HepG2 (cell line): ENCODE measurements around the gene QTRT2. TPM values are rescaled to one million over a fixed set of nuclear protein-coding genes. Genes with fewer than 3 reads are reported as not detected.
A peak's percentile ranks its signal among the peaks of the same experiment; 100 is the strongest.

ENCODE experiments used
- AFF4 ChIP-seq: sonication (generic); formaldehyde crosslinking; IDR thresholded peaks from 2 replicates; pipeline ENCODE4 v1.4.0; 2020; ENCODE audit warnings: missing genetic modification reagents
- BHLHE40 ChIP-seq: IDR thresholded peaks from 2 replicates; pipeline ENCODE4 v1.6.1; 2011; ENCODE audit warnings: low read length, improper control_type of control experiment
- DBP ChIP-seq: sonication (generic); formaldehyde crosslinking; IDR thresholded peaks from 2 replicates; pipeline ENCODE4 v1.4.0; 2020; ENCODE audit warnings: missing genetic modification reagents; ENCODE audit errors: not compliant biosample characterization
- FLYWCH1 ChIP-seq: sonication (generic); formaldehyde crosslinking; IDR thresholded peaks from 2 replicates; pipeline ENCODE4 v1.8.1; 2023; ENCODE audit warnings: mild to moderate bottlenecking, missing genetic modification reagents
- FOXA3 ChIP-seq: IDR thresholded peaks from 2 replicates; pipeline ENCODE4 v1.6.1; 2016; ENCODE audit warnings: missing genetic modification reagents, missing compliant biosample characterization
- HOXA5 ChIP-seq: sonication (generic); formaldehyde crosslinking; IDR thresholded peaks from 2 replicates; pipeline ENCODE4 v1.4.0; 2020; ENCODE audit warnings: missing genetic modification reagents
- IKZF4 ChIP-seq: sonication (generic); formaldehyde crosslinking; IDR thresholded peaks from 2 replicates; pipeline ENCODE4 v1.5.1; 2020; ENCODE audit warnings: borderline replicate concordance, mild to moderate bottlenecking, low read depth, missing genetic modification reagents; ENCODE audit errors: not compliant biosample characterization
- MXD1 ChIP-seq: sonication (generic); formaldehyde crosslinking; IDR thresholded peaks from 2 replicates; pipeline ENCODE4 v1.4.0; 2020; ENCODE audit warnings: mild to moderate bottlenecking, missing genetic modification reagents
- NFKB2 ChIP-seq: sonication (generic); formaldehyde crosslinking; IDR thresholded peaks from 2 replicates; pipeline ENCODE4 v1.4.0; 2020; ENCODE audit warnings: missing genetic modification reagents, borderline replicate concordance
- NR2F2 ChIP-seq: IDR thresholded peaks from 2 replicates; pipeline ENCODE4 v1.6.1; 2012; ENCODE audit warnings: low read depth, inconsistent platforms, borderline replicate concordance
- TCF7L2 ChIP-seq: IDR thresholded peaks from 2 replicates; pipeline ENCODE4 v1.6.1; 2011; ENCODE audit warnings: mild to moderate bottlenecking, low read depth, low read length, moderate library complexity
- ZKSCAN8 ChIP-seq: IDR thresholded peaks from 2 replicates; pipeline ENCODE4 v1.6.1; 2016; ENCODE audit warnings: borderline replicate concordance, missing genetic modification reagents, missing compliant biosample characterization
- ZNF256 ChIP-seq: sonication (generic); formaldehyde crosslinking; conservative IDR thresholded peaks from 2 replicates; pipeline ENCODE4 v1.4.0; 2020; ENCODE audit warnings: missing genetic modification reagents
- ZNF44 ChIP-seq: sonication (generic); formaldehyde crosslinking; IDR thresholded peaks from 2 replicates; pipeline ENCODE4 v1.5.1; 2020; ENCODE audit warnings: mild to moderate bottlenecking, missing genetic modification reagents
- ZNF441 ChIP-seq: sonication (generic); formaldehyde crosslinking; IDR thresholded peaks from 2 replicates; pipeline ENCODE4 v1.7.0; 2021; ENCODE audit warnings: missing genetic modification reagents, borderline replicate concordance
- ZNF556 ChIP-seq: sonication (generic); formaldehyde crosslinking; IDR thresholded peaks from 2 replicates; pipeline ENCODE4 v1.4.0; 2020; ENCODE audit warnings: mild to moderate bottlenecking, missing genetic modification reagents, borderline replicate concordance
- ZNF710 ChIP-seq: sonication (generic); formaldehyde crosslinking; IDR thresholded peaks from 2 replicates; pipeline ENCODE4 v1.5.0; 2020; ENCODE audit warnings: mild to moderate bottlenecking, missing genetic modification reagents, borderline replicate concordance
- ZNF775 ChIP-seq: sonication (generic); formaldehyde crosslinking; IDR thresholded peaks from 2 replicates; pipeline ENCODE4 v1.4.0; 2020; ENCODE audit warnings: missing genetic modification reagents, mild to moderate bottlenecking, moderate library complexity, borderline replicate concordance
- ZNF83 ChIP-seq: sonication (generic); formaldehyde crosslinking; IDR thresholded peaks from 2 replicates; pipeline ENCODE4 v1.4.0; 2020; ENCODE audit warnings: missing genetic modification reagents, mild to moderate bottlenecking, borderline replicate concordance
- polyA plus RNA-seq, 8 experiments: library from polyadenylated mRNA; depleted of rRNA in 3 of 8; stranded (reverse) in 7 of 8; unstranded in 1 of 8; fragments of >200 nt; fragmentation: Illumina TruSeq in 4 of 8; extraction: Trizol in 4 of 8; gene quantifications; 2 replicates each; pipeline versions ENCODE4 v1.2.1 to v1.2.3, GENCODE V29; 2011 to 2016; ENCODE audit warnings: low read depth in 4 of 8, missing spikeins in 1 of 8, mixed read lengths in 1 of 8; ENCODE audit not compliant: insufficient read depth in 1 of 8
- total RNA-seq, 5 experiments: library from RNA; depleted of rRNA; stranded (reverse); fragments of >200 nt; fragmentation: Illumina TruSeq; extraction: Trizol; gene quantifications; 2 replicates each; pipeline ENCODE4 v1.2.3, GENCODE V29; 2016; ENCODE audit warnings: low read depth in 1 of 5

Gene QTRT2
- total and polyA plus RNA-seq, 2 of the 13 experiments (the other 11 are each of a cell fraction or from before 2014, with no cell fraction given) = 7.1 to 33.4 TPM

- TF ChIP-seq MXD1 (CRISPR knock-in tag) (peak; percentile 92; the same call in 1 of the 2 replicates), AFF4 (CRISPR knock-in tag) (no peak), ZNF441 (CRISPR knock-in tag) (0 out of 2 replicates have a peak, but pooled peaks have one; percentile 45), TCF7L2 (no peak), ZNF710 (peak; percentile 17; the same call in 1 of the 2 replicates), ZNF256 (CRISPR knock-in tag) (no peak; the same call in 1 of the 2 replicates), DBP (peak; percentile 77), ZNF775 (CRISPR knock-in tag) (no peak), NR2F2 (no peak), ZNF556 (CRISPR knock-in tag) (peak; percentile 39; the same call in 1 of the 2 replicates), ZKSCAN8 (CRISPR knock-in tag) (no peak), FOXA3 (peak; percentile 53; the same call in 1 of the 2 replicates), NFKB2 (CRISPR knock-in tag) (peak; percentile 41), FLYWCH1 (CRISPR knock-in tag) (no peak), HOXA5 (CRISPR knock-in tag) (peak; percentile 74), ZNF83 (CRISPR knock-in tag) (no peak), IKZF4 (CRISPR knock-in tag) (no peak), ZNF44 (CRISPR knock-in tag) (no peak; the same call in 1 of the 2 replicates), BHLHE40 (no peak)
Measured at GRCh38 chr3:114056130-114057010, at the start of gene QTRT2, which contains the start of gene CCDC191 (continued).
